Measurements from ENCODE around the gene C6orf120. TPM values are rescaled to one million over a fixed set of nuclear protein-coding genes. Genes with fewer than 3 reads are reported as not detected.
A peak's percentile ranks its signal among the peaks of the same experiment; 100 is the strongest.

The C6orf120 gene
- total RNA-seq, 1 donor from 2014 or later, result 24.8 TPM

DNA sequence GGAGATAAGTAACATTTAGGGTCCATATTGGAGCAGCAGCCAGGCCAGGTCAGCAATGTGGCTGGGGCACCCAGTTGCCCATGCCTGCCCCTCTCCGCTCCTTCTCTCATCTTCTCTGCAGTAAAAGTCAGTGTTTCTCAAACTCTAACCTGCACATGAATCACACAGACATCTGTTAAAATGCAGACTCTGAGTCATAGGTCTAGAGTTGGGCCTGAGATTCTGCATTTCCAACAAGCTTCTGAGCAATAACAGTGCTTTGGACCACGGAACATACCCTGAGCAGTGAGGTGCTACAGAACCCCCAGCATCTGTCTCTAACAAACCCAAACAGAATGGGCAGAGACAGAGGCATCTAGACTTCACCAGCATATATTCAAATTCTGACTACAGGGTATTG is 12.3 kb downstream of the C6orf120 start:
- Mint-ChIP-seq H3K4me1 (peaks cover 7% of the 10 kb centered on the region), H3K9me3 (no peaks in the 10 kb centered on the region), H3K4me3 (no peak overlapping the region), H3K36me3 (ENCODE audit: low read depth) (peaks cover 67% of the 10 kb centered on the region), H3K27me3 (no peaks in the 10 kb centered on the region), H3K27ac (no peak overlapping the region)
- DNase-seq, result no peak
- no peak for ATAC-seq (ENCODE audit: low read depth)
- ChIA-PET POLR2A (no interaction called here), CTCF (no interaction called here)
- intact Hi-C loops (cut with micrococcal nuclease), result no loop called here
- TF ChIP-seq, protein P1, sequence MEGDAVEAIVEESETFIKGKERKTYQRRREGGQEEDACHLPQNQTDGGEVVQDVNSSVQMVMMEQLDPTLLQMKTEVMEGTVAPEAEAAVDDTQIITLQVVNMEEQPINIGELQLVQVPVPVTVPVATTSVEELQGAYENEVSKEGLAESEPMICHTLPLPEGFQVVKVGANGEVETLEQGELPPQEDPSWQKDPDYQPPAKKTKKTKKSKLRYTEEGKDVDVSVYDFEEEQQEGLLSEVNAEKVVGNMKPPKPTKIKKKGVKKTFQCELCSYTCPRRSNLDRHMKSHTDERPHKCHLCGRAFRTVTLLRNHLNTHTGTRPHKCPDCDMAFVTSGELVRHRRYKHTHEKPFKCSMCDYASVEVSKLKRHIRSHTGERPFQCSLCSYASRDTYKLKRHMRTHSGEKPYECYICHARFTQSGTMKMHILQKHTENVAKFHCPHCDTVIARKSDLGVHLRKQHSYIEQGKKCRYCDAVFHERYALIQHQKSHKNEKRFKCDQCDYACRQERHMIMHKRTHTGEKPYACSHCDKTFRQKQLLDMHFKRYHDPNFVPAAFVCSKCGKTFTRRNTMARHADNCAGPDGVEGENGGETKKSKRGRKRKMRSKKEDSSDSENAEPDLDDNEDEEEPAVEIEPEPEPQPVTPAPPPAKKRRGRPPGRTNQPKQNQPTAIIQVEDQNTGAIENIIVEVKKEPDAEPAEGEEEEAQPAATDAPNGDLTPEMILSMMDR (IDR thresholded peaks at IDR 0.05), result no peak

DNA sequence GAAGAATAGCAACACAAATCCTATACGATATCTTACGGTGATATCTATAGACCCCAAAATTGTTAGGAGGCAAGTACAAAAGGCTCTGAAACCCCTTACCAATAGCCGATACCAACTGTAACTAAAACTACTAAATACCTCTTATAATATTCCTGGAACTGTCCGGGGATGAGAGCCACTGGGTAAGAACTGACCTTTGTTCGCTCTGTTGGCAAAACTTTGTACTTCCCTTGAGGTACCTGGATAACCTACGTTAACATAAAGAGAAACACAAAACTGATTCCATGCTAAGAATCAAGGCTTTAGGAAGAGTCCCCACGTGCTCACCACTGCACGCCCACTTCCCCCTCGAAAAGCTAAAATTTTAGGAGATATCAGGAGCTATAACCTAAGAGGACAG is 12.7 kb downstream of the C6orf120 start:
- Mint-ChIP-seq H3K9me3 (no peaks in the 10 kb centered on the region), H3K36me3 (ENCODE audit: low read depth) (peaks cover 66% of the 10 kb centered on the region), H3K4me1 (peaks cover 3% of the 10 kb centered on the region), H3K4me3 (no peak overlapping the region), H3K27me3 (no peaks in the 10 kb centered on the region), H3K27ac (no peak overlapping the region)
- TF ChIP-seq, protein P1 (IDR thresholded peaks at IDR 0.05), result no peak
- intact Hi-C loops (cut with micrococcal nuclease), result no loop called here
- no peak for ATAC-seq (ENCODE audit: low read depth)
- CTCF ChIA-PET, result no interaction called here
- DNase-seq, result no peak
- POLR2A ChIA-PET, result no interaction called here

DNA sequence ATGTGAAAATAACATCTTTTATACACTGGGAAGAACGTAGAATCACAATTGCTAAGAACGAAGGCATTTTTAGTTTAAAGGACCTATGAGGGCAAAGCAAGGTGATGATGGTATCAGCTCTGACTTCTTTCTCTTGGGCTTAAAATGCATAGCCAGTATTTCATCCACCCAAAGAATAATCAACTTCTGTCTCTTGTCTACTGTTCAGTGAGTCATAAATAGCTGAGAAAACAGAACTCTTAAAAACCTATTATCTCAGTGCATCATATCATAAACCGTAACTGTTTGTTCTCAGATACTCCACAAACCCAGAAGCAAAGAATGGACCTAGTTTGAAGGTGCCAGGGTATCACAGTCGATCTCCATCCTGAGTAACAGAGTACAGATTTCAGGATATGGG is 17.2 kb downstream of the C6orf120 start:
- Mint-ChIP-seq H3K27ac (no peak overlapping the region), H3K9me3 (no peaks in the 10 kb centered on the region), H3K4me3 (no peak overlapping the region), H3K36me3 (ENCODE audit: low read depth) (peaks cover 38% of the 10 kb centered on the region), H3K27me3 (no peaks in the 10 kb centered on the region), H3K4me1 (peaks cover 20% of the 10 kb centered on the region)
- CTCF ChIA-PET, result no interaction called here
- intact Hi-C loops (cut with micrococcal nuclease), result no loop called here
- POLR2A ChIA-PET, result interaction anchor here (1.6 kb wide), 1 partner anchor 17 kb away, joined by 10 read pairs; the partner anchor contains the start of genes C6orf120 and WDR27
- ATAC-seq (ENCODE audit: low read depth) (no peak), DNase-seq (no peak)
- TF ChIP-seq, protein P1 (IDR thresholded peaks at IDR 0.05), result no peak

DNA sequence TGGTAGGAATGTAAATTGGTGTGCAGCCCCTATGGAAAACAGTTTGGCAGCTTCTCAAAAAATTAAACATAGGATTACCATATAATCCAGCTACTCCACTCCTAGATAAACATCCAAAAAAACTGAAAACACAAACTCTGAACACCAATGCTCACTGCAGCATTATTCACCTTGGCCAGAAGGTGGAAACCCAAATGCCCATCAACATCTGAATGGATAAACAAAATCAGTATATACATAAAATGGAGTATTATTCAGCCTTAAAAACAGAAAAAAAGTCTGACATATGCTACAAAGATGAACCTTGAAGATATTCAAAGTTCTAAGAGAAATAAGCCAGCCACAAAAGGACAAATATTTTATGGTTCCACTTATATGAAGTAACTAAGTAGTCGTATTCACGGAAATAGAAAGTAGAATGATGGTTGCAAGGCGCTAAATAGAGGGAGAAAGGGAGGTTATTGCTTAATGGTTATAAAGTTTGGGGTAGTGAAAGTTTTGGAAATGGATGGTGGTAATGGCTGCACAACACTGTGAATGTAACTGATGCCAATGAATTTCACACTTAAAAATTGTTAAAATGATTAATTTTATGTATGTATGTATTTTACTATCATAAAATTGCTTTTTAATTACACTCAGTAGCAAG is 18.4 kb downstream of the C6orf120 start:
- ChIA-PET POLR2A (interaction anchor here (1.0 to 5.3 kb wide), 2 partner anchors 16 to 18 kb away, joined by 3 to 64 read pairs; partner anchors contain the start of genes C6orf120 and WDR27), CTCF (interaction anchor here (0.8 kb wide), 1 partner anchor 11 kb away, joined by 3 read pairs; no protein-coding TSS in a partner anchor)
- Mint-ChIP-seq H3K27me3 (no peaks in the 10 kb centered on the region), H3K4me3 (no peak overlapping the region), H3K27ac (no peak overlapping the region), H3K9me3 (no peaks in the 10 kb centered on the region), H3K4me1 (peaks cover 24% of the 10 kb centered on the region), H3K36me3 (ENCODE audit: low read depth) (peaks cover 28% of the 10 kb centered on the region)
- intact Hi-C loops (cut with micrococcal nuclease), result loop anchor here (5.0 kb wide), 1 partner anchor 572 kb away; the partner anchor contains the start of gene DLL1
- ATAC-seq (ENCODE audit: low read depth) (no peak), DNase-seq (no peak)
- TF ChIP-seq, protein P1 (IDR thresholded peaks at IDR 0.05), result no peak

DNA sequence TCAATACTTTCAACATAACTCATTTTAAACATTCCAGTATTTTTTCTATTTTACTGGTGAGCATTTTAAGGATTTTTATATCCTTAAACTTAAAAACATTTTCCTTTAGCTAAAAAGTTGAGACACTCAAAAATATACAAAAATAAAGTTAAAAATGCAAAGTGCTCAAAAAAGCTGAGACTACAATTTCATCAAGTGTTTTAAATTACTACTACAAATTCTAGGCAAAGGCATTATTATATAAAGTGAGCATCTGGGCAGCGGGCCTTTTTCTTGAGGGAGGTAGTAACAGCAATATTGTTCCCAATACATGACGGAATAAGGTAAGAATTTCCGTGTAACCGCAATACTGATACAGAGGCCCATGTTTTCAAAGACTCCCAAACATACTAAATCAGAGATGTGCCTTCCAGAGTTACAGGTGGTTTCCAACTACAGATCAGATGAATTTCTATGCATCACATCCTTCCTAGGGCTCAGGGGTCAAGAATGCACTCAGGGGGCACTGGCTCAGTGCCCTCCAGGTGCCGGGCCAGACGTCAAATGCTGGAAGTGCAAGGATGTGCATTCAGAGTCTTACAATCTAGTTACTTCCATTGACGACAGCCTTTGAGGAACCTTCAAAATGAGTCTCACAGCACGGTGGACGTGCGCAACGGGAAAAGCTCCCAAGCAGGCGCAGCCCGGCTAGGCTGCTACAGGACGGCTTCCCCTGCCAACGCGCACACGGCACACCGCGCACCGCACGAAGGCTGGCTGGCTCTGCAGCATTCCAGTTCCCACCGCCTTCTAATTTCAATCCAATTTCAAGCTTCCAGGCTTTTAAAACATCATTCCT is 20.7 kb downstream of the C6orf120 start:
- TF ChIP-seq, protein P1 (IDR thresholded peaks at IDR 0.05), result no peak
- intact Hi-C loops (cut with micrococcal nuclease), result loop anchor here (1.0 to 5.0 kb wide), 4 partner anchors 20 to 832 kb away; partner anchors contain the start of genes C6orf120, DLL1, FAM120B and TBP
- no peaks in the 10 kb centered on the region for H3K27me3 Mint-ChIP-seq
- peak overlapping the region; percentile 82 for H3K4me3 Mint-ChIP-seq
- ChIA-PET POLR2A (interaction anchor here (1.2 to 5.9 kb wide), 6 partner anchors 12 to 831 kb away, joined by 4 to 64 read pairs (median 6); partner anchors contain the start of genes C6orf120, DYNLT2, ERMARD and TBP), CTCF (interaction anchor here (1.0 to 2.0 kb wide), 3 partner anchors 15 to 67 kb away, joined by 3 to 6 read pairs (median 4); partner anchors contain the start of genes C6orf120 and WDR27)
- ATAC-seq (ENCODE audit: low read depth), result no peak
- peaks cover 30% of the 10 kb centered on the region for H3K4me1 Mint-ChIP-seq
- H3K9me3 Mint-ChIP-seq, result no peaks in the 10 kb centered on the region
- DNase-seq, result peak; percentile 33
- H3K36me3 Mint-ChIP-seq (ENCODE audit: low read depth), result peaks cover 10% of the 10 kb centered on the region
- H3K27ac Mint-ChIP-seq, result peak overlapping the region; percentile 89

Measured in activated B cell treated with CpG ODN at 0.5 μM for 24 hours (primary cell).